HepG2 (cell line): ENCODE data around the gene STK40. TPM values are rescaled to one million over a fixed set of nuclear protein-coding genes. Genes with fewer than 3 reads are reported as not detected.

ENCODE experiments used
- ADNP ChIP-seq: sonication (generic); formaldehyde crosslinking; IDR thresholded peaks from 2 replicates; pipeline ENCODE4 v1.4.0; 2020; ENCODE audit warnings: missing genetic modification reagents
- CBX1 ChIP-seq: IDR thresholded peaks from one replicate; pipeline ENCODE4 v1.6.1; 2016; ENCODE audit warnings: antibody characterized with exemption, low read depth
- ELF4 ChIP-seq: sonication (generic); formaldehyde crosslinking; IDR thresholded peaks from 2 replicates; pipeline ENCODE4 v1.5.0; 2020; ENCODE audit warnings: missing genetic modification reagents, mild to moderate bottlenecking, moderate library complexity, borderline replicate concordance
- ISL2 ChIP-seq: sonication (generic); formaldehyde crosslinking; IDR thresholded peaks from 2 replicates; pipeline ENCODE4 v1.5.0; 2020; ENCODE audit warnings: missing genetic modification reagents
- ISX ChIP-seq: sonication (generic); formaldehyde crosslinking; conservative IDR thresholded peaks from 2 replicates; pipeline ENCODE4 v1.5.0; 2020; ENCODE audit warnings: missing genetic modification reagents
- NFE2L2 ChIP-seq: fragments of 150-350 bp; IDR thresholded peaks from 2 replicates; pipeline ENCODE4 v1.6.1; 2014; ENCODE audit warnings: low read length
- SETDB1 ChIP-seq: sonication (generic); formaldehyde crosslinking; IDR thresholded peaks from 2 replicates; pipeline ENCODE4 v1.5.1; 2020; ENCODE audit warnings: missing genetic modification reagents, mild to moderate bottlenecking, borderline replicate concordance
- SKI ChIP-seq: fragments of 450-650 bp; IDR thresholded peaks from one replicate; pipeline ENCODE4 v1.6.1; 2018; ENCODE audit warnings: mild to moderate bottlenecking; ENCODE audit not compliant: partially characterized antibody
- SMC3 ChIP-seq: IDR thresholded peaks from 2 replicates; pipeline ENCODE4 v1.6.1; 2011; ENCODE audit warnings: low read length, improper control_type of control experiment
- SNAI1 ChIP-seq: sonication (generic); formaldehyde crosslinking; IDR thresholded peaks from 2 replicates; pipeline ENCODE4 v1.5.0; 2020; ENCODE audit warnings: mild to moderate bottlenecking, missing genetic modification reagents, borderline replicate concordance
- ZMYM2 ChIP-seq: sonication (generic); formaldehyde crosslinking; IDR thresholded peaks from 2 replicates; pipeline ENCODE4 v1.8.0; 2022; ENCODE audit warnings: mild to moderate bottlenecking, missing genetic modification reagents
- ZNF121 ChIP-seq: sonication (generic); formaldehyde crosslinking; IDR thresholded peaks from 2 replicates; pipeline ENCODE4 v1.5.0; 2020; ENCODE audit warnings: mild to moderate bottlenecking, missing genetic modification reagents
- ZNF234 ChIP-seq: sonication (generic); formaldehyde crosslinking; conservative IDR thresholded peaks from 2 replicates; pipeline ENCODE4 v1.5.1; 2020; ENCODE audit warnings: mild to moderate bottlenecking, missing genetic modification reagents
- ZNF382 ChIP-seq: sonication (generic); formaldehyde crosslinking; IDR thresholded peaks from 2 replicates; pipeline ENCODE4 v1.5.0; 2020; ENCODE audit warnings: missing genetic modification reagents, mild to moderate bottlenecking, borderline replicate concordance
- ZNF878 ChIP-seq: sonication (generic); formaldehyde crosslinking; IDR thresholded peaks from 2 replicates; pipeline ENCODE4 v1.8.1; 2023; ENCODE audit warnings: mild to moderate bottlenecking, missing genetic modification reagents, moderate library complexity
- polyA plus RNA-seq, 8 experiments: library from polyadenylated mRNA; depleted of rRNA in 3 of 8; stranded (reverse) in 7 of 8; unstranded in 1 of 8; fragments of >200 nt; fragmentation: Illumina TruSeq in 4 of 8; extraction: Trizol in 4 of 8; gene quantifications; 2 replicates each; pipeline versions ENCODE4 v1.2.1 to v1.2.3, GENCODE V29; 2011 to 2016; ENCODE audit warnings: low read depth in 4 of 8, missing spikeins in 1 of 8, mixed read lengths in 1 of 8; ENCODE audit not compliant: insufficient read depth in 1 of 8
- total RNA-seq, 5 experiments: library from RNA; depleted of rRNA; stranded (reverse); fragments of >200 nt; fragmentation: Illumina TruSeq; extraction: Trizol; gene quantifications; 2 replicates each; pipeline ENCODE4 v1.2.3, GENCODE V29; 2016; ENCODE audit warnings: low read depth in 1 of 5
- TF ChIP-seq, protein P1 (sequence below): sonication (generic); formaldehyde crosslinking; IDR thresholded peaks from 2 replicates; pipeline ENCODE4 v1.4.0; 2020; ENCODE audit warnings: mild to moderate bottlenecking, missing genetic modification reagents, borderline replicate concordance
- TF ChIP-seq, protein P2 (sequence below), 2 experiments: sonication (generic) in 1 of 2; formaldehyde crosslinking in 1 of 2; IDR thresholded peaks; 2 replicates each; pipeline versions ENCODE4 v1.4.0 to v1.6.1; 2018 to 2020; ENCODE audit warnings: missing genetic modification reagents in 2 of 2, borderline replicate concordance in 1 of 2, low read depth in 1 of 2, mild to moderate bottlenecking in 1 of 2, missing biosample characterization in 1 of 2
- TF ChIP-seq, protein P3 (sequence below): sonication (generic); formaldehyde crosslinking; IDR thresholded peaks from 2 replicates; pipeline ENCODE4 v1.5.1; 2020; ENCODE audit warnings: missing genetic modification reagents, mild to moderate bottlenecking, borderline replicate concordance

STK40 gene
- total and polyA plus RNA-seq, 2 of the 13 experiments (the other 11 are each of a cell fraction or from before 2014, with no cell fraction given), result 33.8 to 35.1 TPM

DNA sequence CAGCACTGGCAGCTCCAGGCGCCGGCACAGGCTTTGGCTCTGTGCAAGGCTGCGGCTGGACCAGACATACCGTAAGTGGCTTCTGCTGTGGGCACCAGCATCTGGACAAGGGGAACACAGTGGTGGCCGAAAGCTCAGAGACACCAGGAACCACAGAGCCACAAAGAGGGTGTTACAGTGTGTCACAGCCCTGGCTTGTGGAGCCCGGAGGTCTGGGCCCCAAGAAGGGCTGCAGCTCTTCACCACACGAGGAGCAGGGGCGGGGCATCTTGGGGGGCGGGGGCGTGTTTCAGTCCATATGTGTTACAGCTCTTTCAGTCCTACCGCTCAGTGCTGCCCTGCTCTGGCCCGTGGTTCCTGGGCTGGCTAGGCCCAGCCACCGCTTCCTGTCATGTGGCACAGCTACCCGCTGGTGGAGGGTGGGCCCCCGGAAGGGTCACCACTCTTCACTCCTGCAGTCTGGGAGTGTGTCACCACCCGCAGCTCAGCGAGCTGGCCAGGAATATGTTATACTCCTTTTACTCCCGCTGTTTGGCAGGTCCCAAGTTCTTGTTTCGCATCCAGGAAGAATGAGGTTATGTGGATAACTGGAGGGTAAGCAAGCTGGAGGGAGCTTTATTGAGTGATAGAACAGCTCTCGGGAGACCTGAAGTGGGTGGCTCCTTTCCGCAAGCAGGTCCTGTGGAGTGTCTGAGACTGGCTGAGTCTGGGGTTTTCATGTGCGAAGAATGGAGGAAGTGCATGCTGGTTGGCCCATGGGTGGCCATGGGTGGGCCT lies 15.3 kb upstream of the STK40 start (continued):
- TF ChIP-seq CBX1 (peak; percentile 85), SETDB1 (no peak), ZNF121 (peak; percentile 83), SKI (peak; percentile 77), SMC3 (0 out of 2 replicates have a peak, but pooled peaks have one; percentile 6), ZNF382 (CRISPR knock-in tag) (no peak), ADNP (CRISPR knock-in tag) (no peak), ISX (CRISPR knock-in tag) (no peak), ISL2 (CRISPR knock-in tag) (no peak), ZMYM2 (CRISPR knock-in tag) (peak; percentile 60; the same call in 1 of the 2 replicates), ELF4 (peak; percentile 91; the same call in 1 of the 2 replicates), ZNF878 (no peak; the same call in none of the 2 replicates), ZNF234 (CRISPR knock-in tag) (no peak), SNAI1 (0 out of 2 replicates have a peak, but pooled peaks have one; percentile 45), NFE2L2 (no peak)
- TF ChIP-seq, protein P1, sequence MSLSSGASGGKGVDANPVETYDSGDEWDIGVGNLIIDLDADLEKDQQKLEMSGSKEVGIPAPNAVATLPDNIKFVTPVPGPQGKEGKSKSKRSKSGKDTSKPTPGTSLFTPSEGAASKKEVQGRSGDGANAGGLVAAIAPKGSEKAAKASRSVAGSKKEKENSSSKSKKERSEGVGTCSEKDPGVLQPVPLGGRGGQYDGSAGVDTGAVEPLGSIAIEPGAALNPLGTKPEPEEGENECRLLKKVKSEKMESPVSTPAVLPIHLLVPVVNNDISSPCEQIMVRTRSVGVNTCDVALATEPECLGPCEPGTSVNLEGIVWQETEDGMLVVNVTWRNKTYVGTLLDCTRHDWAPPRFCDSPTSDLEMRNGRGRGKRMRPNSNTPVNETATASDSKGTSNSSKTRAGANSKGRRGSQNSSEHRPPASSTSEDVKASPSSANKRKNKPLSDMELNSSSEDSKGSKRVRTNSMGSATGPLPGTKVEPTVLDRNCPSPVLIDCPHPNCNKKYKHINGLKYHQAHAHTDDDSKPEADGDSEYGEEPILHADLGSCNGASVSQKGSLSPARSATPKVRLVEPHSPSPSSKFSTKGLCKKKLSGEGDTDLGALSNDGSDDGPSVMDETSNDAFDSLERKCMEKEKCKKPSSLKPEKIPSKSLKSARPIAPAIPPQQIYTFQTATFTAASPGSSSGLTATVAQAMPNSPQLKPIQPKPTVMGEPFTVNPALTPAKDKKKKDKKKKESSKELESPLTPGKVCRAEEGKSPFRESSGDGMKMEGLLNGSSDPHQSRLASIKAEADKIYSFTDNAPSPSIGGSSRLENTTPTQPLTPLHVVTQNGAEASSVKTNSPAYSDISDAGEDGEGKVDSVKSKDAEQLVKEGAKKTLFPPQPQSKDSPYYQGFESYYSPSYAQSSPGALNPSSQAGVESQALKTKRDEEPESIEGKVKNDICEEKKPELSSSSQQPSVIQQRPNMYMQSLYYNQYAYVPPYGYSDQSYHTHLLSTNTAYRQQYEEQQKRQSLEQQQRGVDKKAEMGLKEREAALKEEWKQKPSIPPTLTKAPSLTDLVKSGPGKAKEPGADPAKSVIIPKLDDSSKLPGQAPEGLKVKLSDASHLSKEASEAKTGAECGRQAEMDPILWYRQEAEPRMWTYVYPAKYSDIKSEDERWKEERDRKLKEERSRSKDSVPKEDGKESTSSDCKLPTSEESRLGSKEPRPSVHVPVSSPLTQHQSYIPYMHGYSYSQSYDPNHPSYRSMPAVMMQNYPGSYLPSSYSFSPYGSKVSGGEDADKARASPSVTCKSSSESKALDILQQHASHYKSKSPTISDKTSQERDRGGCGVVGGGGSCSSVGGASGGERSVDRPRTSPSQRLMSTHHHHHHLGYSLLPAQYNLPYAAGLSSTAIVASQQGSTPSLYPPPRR, result no peak
- TF ChIP-seq, protein P2, sequence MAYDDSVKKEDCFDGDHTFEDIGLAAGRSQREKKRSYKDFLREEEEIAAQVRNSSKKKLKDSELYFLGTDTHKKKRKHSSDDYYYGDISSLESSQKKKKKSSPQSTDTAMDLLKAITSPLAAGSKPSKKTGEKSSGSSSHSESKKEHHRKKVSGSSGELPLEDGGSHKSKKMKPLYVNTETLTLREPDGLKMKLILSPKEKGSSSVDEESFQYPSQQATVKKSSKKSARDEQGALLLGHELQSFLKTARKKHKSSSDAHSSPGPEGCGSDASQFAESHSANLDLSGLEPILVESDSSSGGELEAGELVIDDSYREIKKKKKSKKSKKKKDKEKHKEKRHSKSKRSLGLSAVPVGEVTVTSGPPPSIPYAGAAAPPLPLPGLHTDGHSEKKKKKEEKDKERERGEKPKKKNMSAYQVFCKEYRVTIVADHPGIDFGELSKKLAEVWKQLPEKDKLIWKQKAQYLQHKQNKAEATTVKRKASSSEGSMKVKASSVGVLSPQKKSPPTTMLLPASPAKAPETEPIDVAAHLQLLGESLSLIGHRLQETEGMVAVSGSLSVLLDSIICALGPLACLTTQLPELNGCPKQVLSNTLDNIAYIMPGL (CRISPR knock-in tag; IDR thresholded peaks at IDR 0.05; ENCODE audit: borderline replicate concordance in 1 of 2, low read depth in 1 of 2), result peak; percentile 38 to 56; a peak in 2 of 4 replicates
- TF ChIP-seq, protein P3, sequence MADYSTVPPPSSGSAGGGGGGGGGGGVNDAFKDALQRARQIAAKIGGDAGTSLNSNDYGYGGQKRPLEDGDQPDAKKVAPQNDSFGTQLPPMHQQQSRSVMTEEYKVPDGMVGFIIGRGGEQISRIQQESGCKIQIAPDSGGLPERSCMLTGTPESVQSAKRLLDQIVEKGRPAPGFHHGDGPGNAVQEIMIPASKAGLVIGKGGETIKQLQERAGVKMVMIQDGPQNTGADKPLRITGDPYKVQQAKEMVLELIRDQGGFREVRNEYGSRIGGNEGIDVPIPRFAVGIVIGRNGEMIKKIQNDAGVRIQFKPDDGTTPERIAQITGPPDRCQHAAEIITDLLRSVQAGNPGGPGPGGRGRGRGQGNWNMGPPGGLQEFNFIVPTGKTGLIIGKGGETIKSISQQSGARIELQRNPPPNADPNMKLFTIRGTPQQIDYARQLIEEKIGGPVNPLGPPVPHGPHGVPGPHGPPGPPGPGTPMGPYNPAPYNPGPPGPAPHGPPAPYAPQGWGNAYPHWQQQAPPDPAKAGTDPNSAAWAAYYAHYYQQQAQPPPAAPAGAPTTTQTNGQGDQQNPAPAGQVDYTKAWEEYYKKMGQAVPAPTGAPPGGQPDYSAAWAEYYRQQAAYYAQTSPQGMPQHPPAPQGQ (CRISPR knock-in tag), result peak; percentile 66; the same call in 1 of the 2 replicates
